Loucy (cell line): ENCODE data around the gene SLC25A27.

Source experiments
- H2AFZ ChIP-seq: fragments of 200-600 bp; sonication (generic); 2 replicates; pipeline ENCODE4 v1.6.0; 2016; ENCODE audit warnings: antibody characterized with exemption, mild to moderate bottlenecking, low read length, moderate library complexity
- H3F3A ChIP-seq: fragments of 200-600 bp; 2 replicates; pipeline ENCODE4 v1.6.0; 2016; ENCODE audit warnings: antibody characterized with exemption, low read depth, mild to moderate bottlenecking
- H3K27me3 ChIP-seq: fragments of 200-600 bp; sonication (generic); 2 replicates; pipeline ENCODE4 v1.6.1; 2014; ENCODE audit warnings: low read length, mild to moderate bottlenecking; ENCODE audit not compliant: insufficient read depth, poor library complexity, severe bottlenecking
- H3K36me3 ChIP-seq: fragments of 200-600 bp; sonication (generic); 2 replicates; pipeline ENCODE4 v1.6.1; 2016; ENCODE audit warnings: low read length; ENCODE audit not compliant: insufficient read depth
- H3K4me1 ChIP-seq: fragments of 200-600 bp; sonication (generic); 2 replicates; pipeline ENCODE4 v1.5.1; 2014; ENCODE audit warnings: low read length, mild to moderate bottlenecking; ENCODE audit not compliant: insufficient read depth, poor library complexity, severe bottlenecking
- H3K4me2 ChIP-seq: fragments of 200-600 bp; sonication (generic); 2 replicates; pipeline ENCODE4 v1.6.0; 2014; ENCODE audit warnings: antibody characterized with exemption, low read length, low read depth, mild to moderate bottlenecking; ENCODE audit not compliant: poor library complexity, severe bottlenecking
- H3K4me3 ChIP-seq: fragments of 200-600 bp; sonication (generic); 2 replicates; pipeline ENCODE4 v1.5.1; 2014; ENCODE audit warnings: low read length, mild to moderate bottlenecking, mixed read lengths; ENCODE audit not compliant: poor library complexity, severe bottlenecking
- H3K79me2 ChIP-seq: fragments of 200-600 bp; sonication (generic); 2 replicates; pipeline ENCODE4 v1.6.1; 2014; ENCODE audit warnings: low read length; ENCODE audit not compliant: insufficient read depth
- H3K9ac ChIP-seq: fragments of 200-600 bp; sonication (generic); 2 replicates; pipeline ENCODE4 v1.6.0; 2014; ENCODE audit warnings: mild to moderate bottlenecking, low read depth, low read length, moderate library complexity; ENCODE audit not compliant: poor library complexity, severe bottlenecking
- H3K9me2 ChIP-seq: fragments of 200-600 bp; sonication (generic); replicated peaks from 2 replicates; pipeline ENCODE4 v1.6.1; 2016; ENCODE audit warnings: low read depth, low read length, mixed read lengths
- H3K9me3 ChIP-seq: fragments of 200-600 bp; sonication (generic); 2 replicates; pipeline ENCODE4 v1.6.1; 2014; ENCODE audit warnings: mild to moderate bottlenecking, antibody characterized with exemption, low read length, low read depth; ENCODE audit not compliant: insufficient read depth
- H4K20me1 ChIP-seq: fragments of 200-600 bp; sonication (generic); 2 replicates; pipeline ENCODE4 v1.6.0; 2014; ENCODE audit warnings: antibody characterized with exemption, low read length, mild to moderate bottlenecking; ENCODE audit not compliant: insufficient read depth, poor library complexity, severe bottlenecking
- CTCF ChIP-seq: fragments of 200-600 bp; sonication (generic); conservative IDR thresholded peaks from 2 replicates; pipeline ENCODE4 v1.5.1; 2014; ENCODE audit warnings: mild to moderate bottlenecking, antibody characterized with exemption, low read length
- EZH2phosphoT487 ChIP-seq: fragments of 200-600 bp; IDR thresholded peaks from 2 replicates; pipeline ENCODE4 v1.6.1; 2018; ENCODE audit warnings: antibody characterized with exemption, mild to moderate bottlenecking, moderate library complexity, borderline replicate concordance

SLC25A27 gene

GRCh38 chr6:46628976-46629375 is 23.8 kb upstream of the SLC25A27 start:
- Histone ChIP-seq H3K4me2 (no peak overlapping the region), H3K9ac (no peak overlapping the region), H4K20me1 (no peaks in the 10 kb centered on the region), H3K27me3 (no peaks in the 10 kb centered on the region), H3K4me1 (no peaks in the 10 kb centered on the region), H3K9me3 (no peaks in the 10 kb centered on the region), H3F3A (no peaks in the 10 kb centered on the region), H3K9me2 (no peaks in the 10 kb centered on the region), H3K79me2 (no peaks in the 10 kb centered on the region), H3K4me3 (no peak overlapping the region), H3K36me3 (no peaks in the 10 kb centered on the region), H2AFZ (no peak overlapping the region)
- no peak for TF ChIP-seq CTCF
- no peak for TF ChIP-seq EZH2phosphoT487

GRCh38 chr6:46629691-46630090 is 23.1 kb upstream of the SLC25A27 start:
- Histone ChIP-seq H3K27me3 (no peaks in the 10 kb centered on the region), H3K4me2 (no peak overlapping the region), H2AFZ (no peak overlapping the region), H4K20me1 (no peaks in the 10 kb centered on the region), H3K4me1 (no peaks in the 10 kb centered on the region), H3K79me2 (no peaks in the 10 kb centered on the region), H3K9ac (no peak overlapping the region), H3K4me3 (no peak overlapping the region), H3F3A (no peaks in the 10 kb centered on the region), H3K9me2 (no peaks in the 10 kb centered on the region), H3K36me3 (no peaks in the 10 kb centered on the region), H3K9me3 (no peaks in the 10 kb centered on the region)
- no peak for TF ChIP-seq EZH2phosphoT487
- TF ChIP-seq CTCF: no peak

GRCh38 chr6:46632053-46632452 is 20.7 kb upstream of the SLC25A27 start:
- no peaks in the 10 kb centered on the region for H3K36me3 ChIP-seq
- no peaks in the 10 kb centered on the region for H3K79me2 ChIP-seq
- H4K20me1 ChIP-seq: no peaks in the 10 kb centered on the region
- no peaks in the 10 kb centered on the region for H3K4me1 ChIP-seq
- H2AFZ ChIP-seq: no peak overlapping the region
- no peak overlapping the region for H3K4me2 ChIP-seq
- no peaks in the 10 kb centered on the region for H3K9me3 ChIP-seq
- no peak overlapping the region for H3K9ac ChIP-seq
- no peaks in the 10 kb centered on the region for H3K9me2 ChIP-seq
- H3K4me3 ChIP-seq: no peak overlapping the region
- TF ChIP-seq CTCF: no peak
- H3F3A ChIP-seq: no peaks in the 10 kb centered on the region
- no peaks in the 10 kb centered on the region for H3K27me3 ChIP-seq
